HepG2 (cell line): Measurements from ENCODE around the gene PTPRN. TPM values are rescaled to one million over a fixed set of nuclear protein-coding genes. Genes with fewer than 3 reads are reported as not detected.

ENCODE experiments used
- ATF2 ChIP-seq: sonication (generic); formaldehyde crosslinking; IDR thresholded peaks from 2 replicates; pipeline ENCODE4 v1.4.0; 2020; ENCODE audit warnings: missing genetic modification reagents
- ATF4 ChIP-seq, 2 experiments: fragments of 450-650 bp in 1 of 2; sonication (generic) in 1 of 2; formaldehyde crosslinking; IDR thresholded peaks; 2 replicates each; pipeline versions ENCODE4 v1.5.0 to v1.8.0; 2020 to 2022; ENCODE audit warnings: mild to moderate bottlenecking in 1 of 2, missing genetic modification reagents in 1 of 2
- BRD4 ChIP-seq: sonication (generic); formaldehyde crosslinking; IDR thresholded peaks from 2 replicates; pipeline ENCODE4 v1.4.0; 2020; ENCODE audit warnings: missing genetic modification reagents
- ETS1 ChIP-seq: sonication (generic); formaldehyde crosslinking; IDR thresholded peaks from 2 replicates; pipeline ENCODE4 v1.4.0; 2020; ENCODE audit warnings: missing genetic modification reagents
- NCOA2 ChIP-seq: sonication (generic); formaldehyde crosslinking; IDR thresholded peaks from 2 replicates; pipeline ENCODE4 v1.8.0; 2022; ENCODE audit warnings: inconsistent platforms
- PPARG ChIP-seq: conservative IDR thresholded peaks from 2 replicates; pipeline ENCODE4 v1.6.1; 2016; ENCODE audit warnings: missing biosample characterization, missing genetic modification reagents
- RFX1 ChIP-seq: fragments of 450-650 bp; IDR thresholded peaks from 2 replicates; pipeline ENCODE4 v1.6.1; 2017
- THAP11 ChIP-seq: IDR thresholded peaks from 2 replicates; pipeline ENCODE4 v1.6.1; 2016; ENCODE audit warnings: missing biosample characterization, missing genetic modification reagents
- TRIM22 ChIP-seq: fragments of 450-650 bp; IDR thresholded peaks from 2 replicates; pipeline ENCODE4 v1.6.1; 2017
- USF2 ChIP-seq, 2 experiments: sonication (generic) in 1 of 2; formaldehyde crosslinking in 1 of 2; IDR thresholded peaks; 2 replicates each; pipeline versions ENCODE4 v1.5.1 to v1.6.1; 2011 to 2020; ENCODE audit warnings: borderline replicate concordance in 1 of 2, low read depth in 1 of 2, low read length in 1 of 2, mild to moderate bottlenecking in 1 of 2, missing genetic modification reagents in 1 of 2, moderate library complexity in 1 of 2
- ZBTB34 ChIP-seq: sonication (generic); formaldehyde crosslinking; IDR thresholded peaks from 2 replicates; pipeline ENCODE4 v1.8.0; 2022; ENCODE audit warnings: mild to moderate bottlenecking, missing genetic modification reagents
- ZFP36 ChIP-seq: fragments of 150-350 bp; IDR thresholded peaks from 2 replicates; pipeline ENCODE4 v1.6.1; 2018; ENCODE audit warnings: borderline replicate concordance, low read length, low read depth; ENCODE audit not compliant: partially characterized antibody
- ZNF136 ChIP-seq: sonication (generic); formaldehyde crosslinking; IDR thresholded peaks from 2 replicates; pipeline ENCODE4 v1.8.1; 2022; ENCODE audit warnings: low read depth, mild to moderate bottlenecking, moderate library complexity, missing genetic modification reagents
- ZNF24 ChIP-seq: fragments of 450-650 bp; IDR thresholded peaks from 2 replicates; pipeline ENCODE4 v1.6.1; 2017; ENCODE audit warnings: antibody characterized with exemption, mild to moderate bottlenecking
- ZNF33A ChIP-seq: sonication (generic); formaldehyde crosslinking; IDR thresholded peaks from 2 replicates; pipeline ENCODE4 v1.5.1; 2020; ENCODE audit warnings: missing genetic modification reagents, mild to moderate bottlenecking, moderate library complexity, borderline replicate concordance
- ZNF549 ChIP-seq: sonication (generic); formaldehyde crosslinking; IDR thresholded peaks from 2 replicates; pipeline ENCODE4 v1.5.0; 2020; ENCODE audit warnings: missing genetic modification reagents
- polyA plus RNA-seq, 8 experiments: library from polyadenylated mRNA; depleted of rRNA in 3 of 8; stranded (reverse) in 7 of 8; unstranded in 1 of 8; fragments of >200 nt; fragmentation: Illumina TruSeq in 4 of 8; extraction: Trizol in 4 of 8; gene quantifications; 2 replicates each; pipeline versions ENCODE4 v1.2.1 to v1.2.3, GENCODE V29; 2011 to 2016; ENCODE audit warnings: low read depth in 4 of 8, missing spikeins in 1 of 8, mixed read lengths in 1 of 8; ENCODE audit not compliant: insufficient read depth in 1 of 8
- total RNA-seq, 5 experiments: library from RNA; depleted of rRNA; stranded (reverse); fragments of >200 nt; fragmentation: Illumina TruSeq; extraction: Trizol; gene quantifications; 2 replicates each; pipeline ENCODE4 v1.2.3, GENCODE V29; 2016; ENCODE audit warnings: low read depth in 1 of 5

The PTPRN gene
- total and polyA plus RNA-seq, 2 of the 13 experiments (the other 11 are each of a cell fraction or from before 2014, with no cell fraction given): 0.26 TPM; not detected in 1

- TF ChIP-seq ATF4 (CRISPR knock-in tag; IDR thresholded peaks at IDR 0.05) (peak in 1 of 2 experiments; percentile 42; a peak in 1 of 4 replicates), ZFP36 (no peak), TRIM22 (no peak), PPARG (CRISPR knock-in tag) (peak; percentile 77), BRD4 (CRISPR knock-in tag) (peak; percentile 97), ATF2 (peak; percentile 82; the same call in 1 of the 2 replicates), ZNF33A (CRISPR knock-in tag) (no peak), THAP11 (peak; percentile 93), ZBTB34 (CRISPR knock-in tag) (peak; percentile 33; the same call in 1 of the 2 replicates), RFX1 (peak; percentile 81), ETS1 (CRISPR knock-in tag) (0 out of 2 replicates have a peak, but pooled peaks have one; percentile 67), USF2 (IDR thresholded peaks at IDR 0.05; ENCODE audit: low read depth, low read length) (no peak), USF2 (CRISPR knock-in tag; IDR thresholded peaks at IDR 0.05; ENCODE audit: borderline replicate concordance) (no peak), ZNF136 (CRISPR knock-in tag) (peak; percentile 96), NCOA2 (peak; percentile 65), ZNF24 (no peak), ZNF549 (CRISPR knock-in tag) (no peak)
Observed at GRCh38 chr2:219245148-219245898, 63.9 kb downstream of the PTPRN start, which contains the start of the genes GLB1L and STK16 (continued).
